ENCODE measurements around the gene PACSIN3.
"Not testable (repeated sequence)": the region's sequence is repeated elsewhere in the genome, so short reads cannot be mapped to it uniquely, and the experiment has no call there.

Gene PACSIN3

DNA sequence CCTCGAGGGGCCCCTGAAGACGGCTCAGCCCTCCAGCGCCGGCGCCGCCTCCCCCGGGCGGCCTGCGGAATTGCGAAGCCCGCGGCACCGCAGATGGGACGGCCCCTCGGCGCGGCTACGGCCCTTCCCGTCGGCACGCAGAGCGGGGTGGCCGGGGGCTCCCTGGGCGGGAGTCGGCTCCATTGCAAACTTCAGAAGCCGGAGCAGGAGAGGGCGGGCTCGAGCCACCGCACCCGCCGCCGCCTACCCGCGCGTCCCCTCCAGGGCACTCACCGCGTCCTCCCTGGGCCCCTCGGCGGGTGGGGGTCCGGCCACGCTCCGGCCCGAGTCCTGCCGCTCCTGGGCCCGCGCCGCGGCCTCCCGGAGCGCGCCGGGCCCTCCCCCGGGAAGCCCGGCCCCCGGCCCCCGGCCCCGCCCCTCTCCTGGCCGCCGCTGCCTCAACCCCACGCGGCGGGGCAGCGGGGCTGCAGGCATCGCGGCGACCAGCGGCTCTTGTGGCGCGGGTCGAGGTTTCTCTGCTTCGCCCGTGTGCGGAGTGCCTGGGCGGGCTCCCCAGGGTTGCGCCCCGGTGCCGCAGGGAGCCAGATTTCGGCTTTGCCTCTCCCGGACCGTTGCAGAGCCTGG lies at the start of gene PACSIN3:
Gene PACSIN3, minus strand, starts transcription at position 359 of the 624 bp plus-strand sequence. CDS start 3,707 bp downstream, outside the sequence.
- no peak for DNase-seq (ENCODE audit: low read depth)

DNA sequence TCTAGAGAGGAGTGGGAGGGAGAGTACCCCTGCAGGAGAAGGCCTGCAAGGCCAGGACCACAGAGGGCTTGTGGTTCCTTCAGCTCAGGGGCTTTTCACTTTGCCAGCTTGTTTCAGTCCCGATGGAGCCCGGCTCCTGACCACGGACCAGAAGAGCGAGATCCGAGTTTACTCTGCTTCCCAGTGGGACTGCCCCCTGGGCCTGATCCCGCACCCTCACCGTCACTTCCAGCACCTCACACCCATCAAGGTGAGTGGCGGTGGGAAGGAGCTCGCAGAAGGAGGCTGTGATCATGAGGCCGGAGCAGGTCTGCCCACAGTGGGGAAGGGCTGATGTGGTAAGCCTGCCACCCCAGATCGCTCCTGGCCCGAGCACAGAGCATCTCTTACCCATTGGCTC lies 48.9 kb upstream of the PACSIN3 start:
- DNase-seq (ENCODE audit: low read depth) = no peak

DNA sequence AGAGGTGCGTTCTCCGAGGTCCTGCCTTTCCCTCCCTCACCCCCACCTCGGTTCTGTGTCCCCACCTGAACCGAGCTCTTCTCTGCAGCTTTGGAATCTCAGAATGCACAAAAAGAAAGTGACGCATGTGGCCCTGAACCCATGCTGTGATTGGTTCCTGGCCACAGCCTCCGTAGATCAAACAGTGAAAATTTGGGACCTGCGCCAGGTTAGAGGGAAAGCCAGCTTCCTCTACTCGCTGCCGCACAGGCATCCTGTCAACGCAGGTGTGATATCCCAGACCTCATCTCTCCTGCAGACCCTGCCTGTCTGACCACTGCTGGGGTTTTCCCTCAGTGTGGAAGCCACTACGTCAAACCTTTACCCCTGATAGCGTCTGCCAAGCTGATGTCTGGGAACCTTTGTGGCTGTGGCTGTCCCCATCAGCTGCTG lies 48.5 kb upstream of the PACSIN3 start:
- no peak for DNase-seq (ENCODE audit: low read depth)

DNA sequence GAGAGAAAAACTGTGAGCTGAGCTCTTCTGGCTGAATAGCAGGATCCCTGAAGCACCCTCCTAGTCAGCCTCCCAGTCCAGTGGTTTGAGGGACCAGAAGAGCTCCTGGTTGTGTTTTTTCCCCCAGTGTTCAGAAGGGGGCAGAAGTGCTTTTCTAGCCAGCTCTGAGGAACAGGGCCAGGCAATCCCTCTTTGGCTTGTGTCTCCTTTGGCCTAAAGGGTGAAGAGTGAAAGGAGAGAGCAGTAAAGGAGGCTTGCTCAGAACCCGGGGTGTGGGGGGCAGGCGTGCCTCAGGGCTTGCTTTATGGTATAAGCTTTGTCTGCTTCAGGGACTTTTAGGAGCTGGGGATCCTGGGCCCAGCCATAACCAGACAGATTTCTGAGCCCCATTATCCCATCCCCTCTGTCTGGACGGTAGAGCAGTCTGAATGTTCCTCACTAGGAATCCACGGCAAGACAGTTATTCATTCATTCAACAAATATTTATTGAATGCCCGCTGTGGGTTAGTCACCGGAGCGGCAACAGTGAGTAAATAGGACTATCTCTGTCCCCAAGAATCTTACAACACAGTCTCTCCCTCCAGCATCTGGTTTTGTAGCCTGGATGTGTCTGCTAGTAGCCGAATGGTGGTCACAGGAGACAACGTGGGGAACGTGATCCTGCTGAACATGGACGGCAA lies 47.9 kb upstream of the PACSIN3 start:
- DNase-seq (ENCODE audit: low read depth) = peak; percentile 64

DNA sequence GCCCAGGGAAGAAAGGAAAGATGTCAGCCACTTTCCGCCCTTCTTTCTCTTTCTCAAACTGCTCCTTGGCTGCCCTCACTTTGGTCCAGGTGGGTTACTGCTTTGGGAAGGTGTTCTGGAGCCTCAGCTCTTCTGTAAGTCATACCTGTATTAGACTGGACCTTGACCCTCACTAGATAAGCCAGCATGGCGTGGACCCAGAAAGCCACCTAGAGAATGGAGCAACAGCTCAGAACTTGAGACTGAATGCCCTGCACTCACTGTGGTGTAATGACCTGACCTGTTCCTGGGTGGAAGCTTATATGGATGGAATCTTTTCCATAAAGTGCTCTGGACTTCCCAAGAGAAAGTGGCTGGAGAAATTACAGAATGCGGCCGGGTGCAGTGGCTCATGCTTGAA lies 46.8 kb upstream of the PACSIN3 start:
- DNase-seq (ENCODE audit: low read depth) = no peak

DNA sequence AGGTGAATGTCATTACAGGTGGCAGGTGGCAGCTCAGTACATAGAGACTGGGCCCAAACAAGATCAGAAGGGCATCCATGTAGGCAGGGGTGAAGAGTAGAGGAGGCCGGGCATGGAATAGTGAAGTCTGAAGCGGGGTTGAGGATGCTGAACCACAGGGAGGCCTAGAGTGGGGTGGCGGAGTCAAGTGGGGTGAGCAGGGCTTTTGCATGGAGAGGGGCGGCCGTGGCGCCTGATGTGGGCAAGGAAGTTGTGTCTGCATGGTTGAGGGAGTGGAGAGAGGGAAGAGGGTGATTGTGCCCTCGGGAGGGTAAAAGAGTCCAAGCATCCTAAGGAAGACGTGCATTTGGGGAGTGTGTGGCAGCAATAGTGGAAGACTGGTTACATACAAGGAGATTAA lies 42.9 kb upstream of the PACSIN3 start:
- DNase-seq (ENCODE audit: low read depth) = no peak

DNA sequence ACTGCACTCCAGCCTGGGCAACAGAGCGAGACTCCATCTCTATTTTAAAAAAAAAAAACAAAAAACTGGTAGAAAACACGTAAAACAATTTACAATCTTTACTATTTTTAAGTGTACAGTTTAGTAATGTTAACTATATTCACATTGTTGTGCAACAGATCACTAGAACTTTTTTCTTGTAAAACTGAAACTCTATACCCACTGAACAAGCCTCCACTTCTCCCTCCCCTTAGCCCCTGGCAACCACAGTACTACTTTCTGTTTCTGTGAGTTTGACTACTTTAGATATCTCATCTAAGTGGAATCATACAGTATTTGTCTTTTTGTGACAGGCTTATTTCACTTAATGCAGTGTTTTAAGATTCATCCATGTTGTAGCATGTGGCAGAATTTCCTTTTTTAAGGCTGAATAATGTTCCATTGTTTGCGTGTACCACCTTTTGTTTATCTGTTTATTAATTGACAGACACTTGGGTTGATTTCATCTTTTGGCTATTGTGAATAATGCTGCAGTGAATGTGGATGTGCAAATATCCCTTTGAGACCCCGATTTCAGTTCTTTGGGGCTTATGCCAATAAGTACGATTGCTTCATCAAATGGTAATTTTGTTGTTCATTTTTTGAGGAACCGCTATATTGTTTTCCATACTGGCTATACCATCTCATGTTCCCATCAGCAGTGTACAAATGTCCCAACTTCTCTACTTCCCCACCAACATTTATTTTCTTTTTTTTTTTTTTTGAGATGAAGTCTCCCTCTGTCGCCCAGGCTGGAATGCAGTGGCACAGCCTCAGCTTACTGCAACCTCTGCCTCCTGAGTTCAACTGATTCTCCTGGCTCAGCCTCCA lies 39.5 kb upstream of the PACSIN3 start:
- no peak for DNase-seq (ENCODE audit: low read depth)

DNA sequence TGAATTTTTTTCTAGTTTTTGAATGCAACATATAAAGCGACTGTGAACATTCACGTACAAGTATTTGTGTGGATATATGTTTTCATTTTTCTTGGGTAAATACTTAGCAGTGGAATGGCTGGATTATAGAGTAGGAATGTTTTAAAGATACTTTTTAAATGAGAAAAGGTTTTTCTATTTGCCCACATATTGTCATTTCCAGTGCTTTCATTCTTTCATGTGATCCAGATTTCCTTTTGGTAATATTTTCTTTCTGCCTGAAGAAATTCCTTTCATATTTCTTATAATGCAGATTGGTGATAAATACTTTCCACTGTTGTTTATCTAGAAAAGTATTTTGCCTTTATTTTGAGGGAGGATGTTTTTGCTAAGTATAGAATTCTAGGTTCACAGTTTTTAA lies 36.5 kb upstream of the PACSIN3 start:
- no peak for DNase-seq (ENCODE audit: low read depth)

DNA sequence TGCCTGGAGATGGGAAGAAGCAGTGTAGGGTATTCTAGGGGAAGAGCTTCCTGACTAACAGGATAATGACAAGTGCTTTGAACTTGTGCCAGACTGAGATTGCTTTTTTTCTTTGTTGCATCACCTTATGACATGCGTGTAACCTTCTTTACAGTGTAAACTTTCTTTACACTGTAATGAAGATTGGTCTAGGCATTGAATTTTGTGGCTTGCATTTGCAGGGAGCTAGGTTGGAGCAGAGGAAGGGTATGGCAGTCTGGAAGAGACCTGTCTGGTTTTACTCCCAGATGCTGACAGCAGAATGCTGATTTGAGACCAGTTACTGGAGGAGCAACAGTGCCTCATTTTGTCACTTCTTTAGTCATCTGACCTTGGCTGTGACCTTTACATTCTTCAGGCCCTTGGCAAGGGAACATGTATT lies 34.2 kb upstream of the PACSIN3 start:
- peak; percentile 87 for DNase-seq (ENCODE audit: low read depth)

DNA sequence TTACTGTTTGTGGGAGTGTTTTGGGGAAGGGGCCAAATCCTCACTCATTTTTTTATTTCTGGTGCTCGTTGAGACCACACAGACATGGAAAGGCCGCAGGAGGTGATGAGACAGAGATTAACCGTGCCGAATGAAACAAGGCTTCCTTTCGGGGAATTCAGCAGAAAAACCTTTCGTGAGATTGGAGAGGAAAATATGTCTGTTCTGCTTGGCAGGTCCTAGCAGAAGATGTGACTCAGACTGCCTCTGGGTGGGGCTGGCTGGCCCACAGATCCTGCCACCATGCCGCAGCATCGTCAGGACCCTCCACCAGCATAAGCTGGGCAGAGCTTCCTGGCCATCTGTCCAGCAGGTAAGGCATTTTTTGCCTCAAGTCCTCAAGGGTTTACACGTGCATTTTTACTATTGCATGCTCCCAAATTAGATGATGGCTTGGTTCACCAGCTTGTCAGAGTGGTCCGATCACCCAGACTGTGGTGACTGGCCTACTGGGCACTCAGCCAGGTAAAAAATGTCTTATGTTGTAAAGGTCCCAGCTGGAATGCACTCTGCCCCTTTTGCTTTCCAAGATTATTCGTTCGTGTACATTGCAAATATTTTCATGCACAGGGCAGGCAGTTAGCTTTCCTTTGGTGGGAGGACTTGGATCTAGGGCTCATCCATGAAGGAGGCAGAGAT lies 30.0 kb upstream of the PACSIN3 start:
- peak; percentile 63 for DNase-seq (ENCODE audit: low read depth)

DNA sequence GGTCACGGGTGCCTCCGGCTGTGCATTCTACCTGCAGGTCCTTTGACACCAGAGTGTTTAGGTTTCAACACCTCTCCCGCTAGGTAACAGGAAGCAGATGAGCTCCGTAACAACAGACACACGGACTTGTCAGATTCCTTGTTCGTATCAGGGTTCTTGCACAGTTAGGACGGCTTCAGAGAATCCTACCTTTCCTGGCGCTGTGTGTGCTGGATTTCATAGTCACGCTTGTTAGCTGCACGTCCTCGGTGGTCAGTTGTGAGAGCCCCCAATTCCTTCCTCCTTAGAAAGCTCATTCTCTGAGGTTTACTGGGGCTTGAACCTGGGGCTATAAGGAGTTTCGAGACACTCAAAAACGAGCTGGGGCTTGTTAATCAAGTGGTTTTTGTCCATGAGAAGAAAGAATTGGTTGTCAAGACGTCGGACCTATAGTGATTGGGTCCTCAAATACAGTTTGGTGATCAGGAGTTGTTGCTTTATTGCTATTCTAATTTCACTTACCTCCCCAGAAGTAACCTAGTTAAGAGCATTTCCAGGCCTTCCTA lies 29.2 kb upstream of the PACSIN3 start:
- DNase-seq (ENCODE audit: low read depth) = peak; percentile 16

DNA sequence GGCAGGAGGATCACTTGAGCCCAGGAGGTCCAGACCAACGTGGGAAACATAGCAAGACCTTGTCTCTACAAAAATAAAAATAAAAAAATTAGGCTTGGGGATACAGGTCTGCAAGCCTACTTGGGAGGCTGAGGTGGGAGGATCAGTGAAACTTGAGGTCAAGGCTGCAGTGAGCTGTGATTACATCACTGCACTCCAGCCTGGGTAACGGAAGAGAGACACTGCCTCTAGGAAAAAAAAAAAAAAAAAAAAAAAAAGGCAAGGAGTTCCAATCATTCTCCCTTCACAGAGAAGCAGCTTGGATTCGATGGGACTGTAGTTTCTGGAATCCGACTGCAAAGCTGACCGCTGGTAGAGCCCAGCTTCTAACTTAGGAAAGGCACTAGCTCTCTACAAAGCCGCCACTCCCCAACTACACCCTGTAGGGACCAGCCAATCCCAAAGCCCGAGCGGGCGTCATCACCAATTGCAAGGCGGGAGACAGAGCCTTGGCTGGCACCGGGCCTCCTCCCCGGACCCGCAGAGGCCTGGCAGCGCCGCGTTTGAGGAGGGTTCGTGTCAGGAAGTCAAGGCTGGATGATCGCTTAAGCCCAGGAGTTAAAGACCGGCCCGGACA lies 27.8 kb upstream of the PACSIN3 start:
- peak; percentile 91 for DNase-seq (ENCODE audit: low read depth)

DNA sequence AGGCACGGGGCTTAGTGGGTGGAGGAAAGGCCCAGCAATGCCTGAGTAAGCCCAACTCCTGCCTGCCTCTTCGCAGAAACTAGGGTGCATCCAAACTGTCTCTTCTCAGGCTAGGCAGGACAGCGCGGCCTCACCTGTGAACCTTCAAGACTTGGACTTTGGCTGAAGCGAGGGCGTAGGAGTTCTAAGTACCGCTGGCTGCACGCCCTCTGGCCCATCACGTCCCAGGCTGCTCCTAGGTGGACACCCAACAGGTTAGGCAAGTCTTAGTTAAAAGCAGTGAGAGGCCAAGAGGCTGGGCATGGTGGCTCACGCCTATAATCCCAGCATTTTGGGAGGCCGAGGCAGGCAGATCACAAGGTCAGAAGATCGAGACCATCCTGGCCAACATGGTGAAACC lies 26.7 kb upstream of the PACSIN3 start:
- no peak for DNase-seq (ENCODE audit: low read depth)

DNA sequence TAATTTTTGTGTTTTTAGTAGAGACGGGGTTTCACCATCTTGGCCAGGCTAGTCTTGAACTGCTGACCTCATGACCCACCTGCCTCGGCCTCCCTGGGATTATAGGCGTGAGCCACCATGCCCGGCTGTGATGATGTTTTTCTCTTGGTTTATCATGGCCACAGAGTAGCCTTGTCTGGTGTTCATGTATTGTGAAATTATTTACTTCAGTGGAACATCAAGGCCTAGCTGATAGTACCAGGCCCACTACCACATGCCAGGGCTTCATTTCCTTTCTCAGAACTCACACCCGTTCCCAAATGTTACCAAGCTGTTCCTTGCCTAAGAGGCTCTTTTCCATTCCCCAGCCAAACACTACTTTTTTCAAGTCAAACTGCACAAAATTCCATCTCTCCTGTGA lies 22.4 kb upstream of the PACSIN3 start:
- DNase-seq (ENCODE audit: low read depth) = no peak

DNA sequence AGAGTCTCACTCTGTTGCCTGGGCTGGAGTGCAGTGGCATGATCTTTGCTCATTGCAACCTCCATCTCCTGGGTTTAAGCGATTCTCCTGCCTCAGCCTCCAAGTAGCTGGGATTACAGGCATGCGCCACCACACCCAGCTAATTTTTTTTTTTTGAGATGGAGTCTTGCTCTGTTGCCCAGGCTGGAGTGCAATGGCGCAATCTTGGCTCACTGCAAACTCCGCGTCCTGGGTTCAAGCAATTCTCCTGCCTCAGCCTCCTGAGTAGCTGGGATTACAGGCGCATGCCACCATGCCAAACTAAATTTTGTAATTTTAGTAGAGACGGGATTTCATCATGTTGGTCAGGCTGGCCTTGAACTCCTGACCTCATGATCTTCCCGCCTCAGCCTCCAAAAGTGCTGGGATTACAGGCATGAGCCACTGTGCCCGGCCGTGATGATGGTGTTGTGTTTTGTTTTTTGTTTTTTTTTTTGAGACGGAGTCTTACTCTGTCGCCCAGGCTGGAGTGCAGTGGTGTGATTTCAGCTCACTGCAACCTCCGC lies 21.8 kb upstream of the PACSIN3 start:
- not testable (repeated sequence) for DNase-seq (ENCODE audit: low read depth)

DNA sequence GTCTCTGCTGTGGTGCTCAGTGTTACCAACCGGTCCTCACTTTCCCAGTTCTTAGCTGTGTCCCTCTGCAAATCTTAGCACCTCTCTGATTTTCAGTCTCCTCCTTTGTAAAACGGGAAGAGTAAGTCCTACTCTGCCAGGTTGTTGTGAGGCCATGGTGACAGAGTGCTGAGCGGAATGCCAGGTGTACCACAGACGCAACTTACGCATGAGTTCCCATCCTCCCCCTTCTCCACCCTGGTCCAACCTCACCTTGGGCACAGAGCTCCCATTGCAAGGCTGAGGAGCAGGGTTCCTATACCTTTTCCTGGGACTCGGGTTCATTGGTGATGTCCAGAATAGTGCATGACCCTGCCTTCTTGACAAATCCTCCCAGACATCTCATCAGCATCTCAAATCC lies 21.2 kb upstream of the PACSIN3 start:
- DNase-seq (ENCODE audit: low read depth) = no peak

DNA sequence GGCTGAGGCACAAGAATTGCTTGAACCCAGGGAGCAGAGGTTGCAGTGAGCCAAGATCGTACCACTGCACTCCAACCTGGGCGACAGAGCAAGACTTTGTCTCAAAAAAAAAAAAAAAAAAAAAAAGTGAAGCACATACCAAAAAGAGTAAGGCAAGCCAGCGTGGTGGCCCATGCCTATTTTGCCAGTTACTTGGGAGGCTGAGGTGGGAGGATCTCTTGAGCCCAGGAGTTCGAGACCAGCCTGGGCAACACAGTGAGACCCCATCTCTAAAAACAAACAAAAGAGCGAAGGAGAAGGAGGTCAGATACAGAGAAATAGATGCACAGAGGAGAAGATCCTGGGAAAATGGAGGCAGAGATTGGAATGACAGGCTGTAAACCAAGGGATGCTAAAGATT lies 20.3 kb upstream of the PACSIN3 start:
- DNase-seq (ENCODE audit: low read depth) = not testable (repeated sequence)

DNA sequence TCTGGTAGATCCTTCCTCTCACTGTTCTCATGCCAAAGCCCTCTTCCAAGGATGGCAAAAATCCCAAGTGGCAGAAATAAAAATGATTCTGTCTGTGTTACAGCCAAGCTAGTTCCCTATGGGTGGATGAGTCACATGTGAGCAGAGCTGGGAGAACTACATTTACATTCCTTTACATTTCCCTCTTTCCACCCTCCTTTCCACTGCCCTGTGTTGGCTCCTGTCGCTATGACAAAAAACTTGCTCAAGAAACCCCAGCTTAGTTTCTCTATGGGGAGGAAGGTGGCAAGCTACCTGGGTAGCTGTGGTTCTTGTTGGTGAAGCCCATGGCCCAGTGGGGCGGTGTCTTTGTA lies 18.4 kb upstream of the PACSIN3 start:
- DNase-seq (ENCODE audit: low read depth) = peak; percentile 49

DNA sequence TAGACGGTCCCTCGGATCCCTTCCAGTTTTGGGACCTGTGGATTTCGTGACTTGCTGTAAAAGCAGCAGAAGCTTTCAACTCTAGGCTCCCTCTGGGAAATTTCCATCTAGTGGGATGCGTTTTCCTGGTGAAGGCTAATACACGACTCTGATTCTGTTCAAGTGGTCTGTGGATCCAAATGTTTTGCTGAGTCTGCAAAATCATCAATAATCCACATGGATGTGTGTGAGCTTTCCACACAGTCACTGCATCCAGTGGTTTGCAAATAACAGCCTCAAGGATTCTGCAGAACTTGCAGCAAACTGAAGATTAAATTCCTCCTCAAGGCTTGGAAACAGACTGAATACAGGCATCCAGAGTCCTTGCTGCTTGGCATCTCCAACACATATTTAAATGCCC lies 16.3 kb upstream of the PACSIN3 start:
- DNase-seq (ENCODE audit: low read depth) = no peak

DNA sequence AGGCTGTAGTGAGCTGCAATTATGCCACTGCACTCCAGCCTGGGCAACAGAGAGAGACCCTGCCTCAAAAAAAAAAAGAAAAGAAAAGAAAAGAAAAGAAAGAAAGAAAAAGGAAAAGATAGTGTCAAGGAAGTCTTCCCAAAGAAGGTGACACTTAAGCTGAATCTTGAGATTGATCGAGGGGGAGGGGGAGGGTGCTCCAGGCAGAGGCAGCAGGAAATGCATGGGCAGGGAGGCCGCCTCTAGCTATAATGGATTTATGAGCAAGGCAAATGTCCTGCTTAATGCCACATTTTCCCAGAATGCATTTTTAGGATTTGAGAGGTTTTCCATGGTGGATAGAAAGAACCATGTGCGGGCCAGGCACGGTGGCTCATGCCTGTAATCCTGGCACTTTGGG lies 14.8 kb upstream of the PACSIN3 start:
- DNase-seq (ENCODE audit: low read depth) = no peak

DNA sequence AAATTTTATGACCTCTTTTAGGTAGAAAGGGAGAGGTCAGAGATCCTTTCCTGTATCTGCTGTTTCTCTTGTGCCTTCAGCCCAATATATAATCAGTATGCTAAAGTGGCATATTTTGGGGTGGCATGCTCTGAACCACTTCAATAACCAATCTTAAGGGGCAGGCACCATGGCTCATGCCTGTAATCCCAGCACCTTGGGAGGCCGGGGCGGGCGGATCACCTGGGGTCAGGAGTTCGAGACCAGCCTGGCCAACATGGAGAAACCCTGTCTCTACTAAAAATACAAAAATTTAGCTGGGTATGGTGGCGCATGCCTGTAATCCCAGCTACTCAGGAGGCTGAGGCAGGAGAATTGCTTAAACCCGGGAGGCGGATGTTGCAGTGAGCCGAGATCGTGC lies 11.9 kb upstream of the PACSIN3 start:
- DNase-seq (ENCODE audit: low read depth) = not testable (repeated sequence)

Data from amniotic epithelial cell (primary cell).